Stimulated activated CD4-positive, alpha-beta T cell treated with anti-CD3 and anti-CD28 coated beads, TNF-alpha, amount 100 ng/mL, for 48 hours (primary cell): ENCODE measurements around the gene SLC35F6.
"Not testable (repeated sequence)": the region's sequence is repeated elsewhere in the genome, so short reads cannot be mapped to it uniquely, and the experiment has no call there.

Source experiments
- DNase-seq, 3 donors: peaks; one replicate each; pipeline ENCODE4 v3.0.0-alpha.2; 2020; ENCODE audit warnings: low read depth in 3 of 3

SLC35F6 gene

GRCh38 chr2:26784570-26785234 lies 20.6 kb downstream of the SLC35F6 start:
- DNase-seq, result no peak

GRCh38 chr2:26785431-26786206 lies 21.5 kb downstream of the SLC35F6 start, which contains the start of gene CENPA:
TSS of gene CENPA (plus strand) at chr2:26786056. CDS start at chr2:26786197, 141 bp downstream.
- DNase-seq, result peak; percentile 88 to 92 (median 92)

GRCh38 chr2:26786207-26787028 lies 22.3 kb downstream of the SLC35F6 start:
- DNase-seq, result no peak

GRCh38 chr2:26792720-26793119 lies 28.6 kb downstream of the SLC35F6 start:
- DNase-seq, result no peak

GRCh38 chr2:26793518-26793917 lies 29.4 kb downstream of the SLC35F6 start:
- DNase-seq, result no peak

GRCh38 chr2:26795135-26795534 lies 31.1 kb downstream of the SLC35F6 start:
- not testable (repeated sequence) for DNase-seq

GRCh38 chr2:26801328-26801727 lies 37.2 kb downstream of the SLC35F6 start:
- DNase-seq, result no peak

- DNase-seq, result no peak
These were observed 37.7 kb downstream of the SLC35F6 start for GRCh38 chr2:26801796-26802195.

- DNase-seq, result no peak
These were observed 41.2 kb downstream of the SLC35F6 start for GRCh38 chr2:26805241-26805676.

- DNase-seq, result no peak
These were observed 43.8 kb downstream of the SLC35F6 start for GRCh38 chr2:26807788-26808460.

- no peak for DNase-seq
These were observed 45.1 kb downstream of the SLC35F6 start for GRCh38 chr2:26809211-26809610.

GRCh38 chr2:26809876-26810577 lies 45.9 kb downstream of the SLC35F6 start:
- no peak for DNase-seq

- DNase-seq, result no peak
These were observed 47.2 kb downstream of the SLC35F6 start for GRCh38 chr2:26811261-26811660.

- no peak for DNase-seq
These were observed 48.0 kb downstream of the SLC35F6 start for GRCh38 chr2:26811791-26812694.

GRCh38 chr2:26812731-26813130 lies 48.6 kb downstream of the SLC35F6 start:
- no peak for DNase-seq

- DNase-seq, result not testable (repeated sequence)
These were observed 50.1 kb downstream of the SLC35F6 start for GRCh38 chr2:26814072-26814765.

GRCh38 chr2:26816893-26817292 lies 52.8 kb downstream of the SLC35F6 start:
- no peak for DNase-seq

- DNase-seq, result no peak
These were observed 54.2 kb downstream of the SLC35F6 start for GRCh38 chr2:26818255-26818654.

GRCh38 chr2:26818972-26819371 lies 54.9 kb downstream of the SLC35F6 start:
- no peak for DNase-seq
